Measurements from ENCODE around the gene GNAZ. TPM values are rescaled to one million over a fixed set of nuclear protein-coding genes. Genes with fewer than 3 reads are reported as not detected.
A peak's percentile ranks its signal among the peaks of the same experiment; 100 is the strongest.

The GNAZ gene
- total RNA-seq, 1 experiment from 2014 or later: 1.2 TPM

DNA sequence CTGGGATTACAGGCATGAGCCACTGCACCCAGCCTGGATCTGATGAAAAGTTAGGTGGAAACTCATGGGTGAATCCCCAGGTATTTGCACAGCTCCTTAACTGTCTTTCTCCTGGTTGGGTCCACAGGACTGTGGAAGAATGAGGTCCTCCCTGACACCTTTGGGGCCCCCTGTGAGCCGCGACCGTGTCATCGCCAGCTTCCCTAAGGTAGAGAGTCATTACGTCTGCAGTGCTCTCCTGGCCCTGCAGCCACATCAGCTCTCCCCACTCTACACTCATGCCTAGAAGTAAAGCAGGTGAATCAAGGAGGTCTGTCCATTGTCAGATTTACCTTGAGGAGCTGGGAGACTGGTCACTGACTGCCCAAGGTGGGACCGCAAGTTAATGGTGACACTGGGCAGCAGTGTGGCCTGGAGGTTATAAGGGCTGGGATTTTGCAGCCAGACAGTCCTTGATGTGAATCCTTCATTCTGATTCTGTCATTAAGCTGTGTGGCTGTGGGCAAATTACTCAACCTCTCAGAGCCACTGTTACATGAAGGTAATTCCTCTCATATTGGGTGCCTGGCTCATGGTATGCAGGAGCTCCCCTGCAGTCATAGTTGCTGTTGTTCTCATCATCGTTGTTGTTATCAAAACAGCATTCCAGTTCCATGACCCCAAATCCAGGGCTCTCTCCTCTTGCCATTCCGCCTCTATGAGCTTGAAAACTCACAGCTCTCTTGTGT is 76.3 kb downstream of the GNAZ start:
- Histone ChIP-seq H3K36me3 (ENCODE audit: low read depth) (no peaks in the 10 kb centered on the region), H3K9me2 (ENCODE audit: insufficient read depth) (no peaks in the 10 kb centered on the region), H3K27ac (no peak overlapping the region), H4K20me1 (ENCODE audit: insufficient read depth) (no peaks in the 10 kb centered on the region), H3K4me3 (no peak overlapping the region), H3K79me2 (ENCODE audit: low read depth) (no peaks in the 10 kb centered on the region), H2AFZ (no peak overlapping the region), H3K4me1 (replicated peaks; ENCODE audit: insufficient read depth) (peaks cover 24% of the 10 kb centered on the region), H3K4me2 (no peak overlapping the region), H3K9me3 (ENCODE audit: insufficient read depth, low read depth) (no peaks in the 10 kb centered on the region), H3K27me3 (ENCODE audit: insufficient read depth, low read depth) (no peaks in the 10 kb centered on the region), H3F3A (ENCODE audit: insufficient read depth, low read depth) (peaks cover 17% of the 10 kb centered on the region; the same call in 1 of the 2 replicates)
- ChIA-PET CTCF (interaction anchor here (0.8 kb wide), 1 partner anchor 748 kb away, joined by 4 read pairs; the partner anchor contains the start of gene MIF), POLR2A (ENCODE audit: unreplicated experiment) (interaction anchor here (0.6 kb wide), 1 partner anchor 96 kb away, joined by 4 read pairs; no protein-coding TSS in a partner anchor)
- TF ChIP-seq, protein P1, sequence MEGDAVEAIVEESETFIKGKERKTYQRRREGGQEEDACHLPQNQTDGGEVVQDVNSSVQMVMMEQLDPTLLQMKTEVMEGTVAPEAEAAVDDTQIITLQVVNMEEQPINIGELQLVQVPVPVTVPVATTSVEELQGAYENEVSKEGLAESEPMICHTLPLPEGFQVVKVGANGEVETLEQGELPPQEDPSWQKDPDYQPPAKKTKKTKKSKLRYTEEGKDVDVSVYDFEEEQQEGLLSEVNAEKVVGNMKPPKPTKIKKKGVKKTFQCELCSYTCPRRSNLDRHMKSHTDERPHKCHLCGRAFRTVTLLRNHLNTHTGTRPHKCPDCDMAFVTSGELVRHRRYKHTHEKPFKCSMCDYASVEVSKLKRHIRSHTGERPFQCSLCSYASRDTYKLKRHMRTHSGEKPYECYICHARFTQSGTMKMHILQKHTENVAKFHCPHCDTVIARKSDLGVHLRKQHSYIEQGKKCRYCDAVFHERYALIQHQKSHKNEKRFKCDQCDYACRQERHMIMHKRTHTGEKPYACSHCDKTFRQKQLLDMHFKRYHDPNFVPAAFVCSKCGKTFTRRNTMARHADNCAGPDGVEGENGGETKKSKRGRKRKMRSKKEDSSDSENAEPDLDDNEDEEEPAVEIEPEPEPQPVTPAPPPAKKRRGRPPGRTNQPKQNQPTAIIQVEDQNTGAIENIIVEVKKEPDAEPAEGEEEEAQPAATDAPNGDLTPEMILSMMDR (conservative IDR thresholded peaks at IDR 0.05): no peak
- no peak for TF ChIP-seq EZH2 (IDR thresholded peaks at IDR 0.05; ENCODE audit: low read depth)
- no peak for DNase-seq
- intact Hi-C loops (cut with micrococcal nuclease; ENCODE audit: unreplicated experiment): no loop called here
- no TSS peak for BruUV-seq (replicated peaks)

DNA sequence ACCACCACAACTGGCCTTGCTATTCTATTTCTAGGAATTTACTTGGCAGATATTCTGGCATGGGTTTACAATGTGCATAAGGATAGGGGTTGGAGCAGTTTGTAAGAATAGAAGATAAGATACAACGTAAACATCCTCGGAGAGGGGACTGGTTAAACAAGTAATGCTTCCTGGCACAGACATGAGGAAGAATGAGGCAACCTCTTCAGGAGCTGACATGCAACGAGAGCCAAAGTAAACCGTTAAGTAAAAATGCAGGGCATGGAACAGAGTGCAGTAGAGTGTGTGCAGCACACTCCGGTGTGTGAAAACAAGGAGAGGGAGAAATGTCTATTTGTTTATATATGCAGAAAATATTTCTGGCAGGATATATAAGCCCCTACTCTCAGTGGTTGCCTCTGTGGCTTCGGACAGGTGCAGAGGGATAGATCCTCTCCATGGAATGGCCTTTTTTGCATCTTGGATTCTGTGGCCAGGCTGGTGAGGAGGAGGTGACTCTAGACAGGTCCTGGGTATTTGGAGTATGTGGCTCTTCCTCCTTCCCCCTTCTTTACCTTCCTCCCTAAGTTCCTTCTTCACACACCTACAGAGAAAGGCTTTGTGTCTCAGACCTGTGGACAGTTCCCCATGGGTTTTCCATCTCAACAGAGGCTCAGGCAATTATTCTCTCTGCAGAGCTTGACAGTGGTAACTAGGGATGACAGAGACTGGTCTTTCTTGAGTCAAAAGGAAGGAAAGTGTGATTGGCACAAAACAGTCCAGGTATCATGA is 77.5 kb downstream of the GNAZ start:
- no peak for TF ChIP-seq EZH2 (IDR thresholded peaks at IDR 0.05; ENCODE audit: low read depth)
- TF ChIP-seq, protein P1 (conservative IDR thresholded peaks at IDR 0.05): no peak
- no peaks in the 10 kb centered on the region for H4K20me1 ChIP-seq (ENCODE audit: insufficient read depth)
- no TSS peak for BruUV-seq (replicated peaks)
- H3K27ac ChIP-seq: no peak overlapping the region
- no peaks in the 10 kb centered on the region for H3K79me2 ChIP-seq (ENCODE audit: low read depth)
- intact Hi-C loops (cut with micrococcal nuclease; ENCODE audit: unreplicated experiment): no loop called here
- no peaks in the 10 kb centered on the region for H3K9me3 ChIP-seq (ENCODE audit: insufficient read depth, low read depth)
- H3K4me1 ChIP-seq (replicated peaks; ENCODE audit: insufficient read depth): peaks cover 27% of the 10 kb centered on the region
- H3K4me2 ChIP-seq: no peak overlapping the region
- DNase-seq: peak; percentile 22 to 72
- no peaks in the 10 kb centered on the region for H3K9me2 ChIP-seq (ENCODE audit: insufficient read depth)
- no peaks in the 10 kb centered on the region for H3K36me3 ChIP-seq (ENCODE audit: low read depth)
- peaks cover 17% of the 10 kb centered on the region; the same call in 1 of the 2 replicates for H3F3A ChIP-seq (ENCODE audit: insufficient read depth, low read depth)
- no peak overlapping the region for H3K4me3 ChIP-seq
- no peaks in the 10 kb centered on the region for H3K27me3 ChIP-seq (ENCODE audit: insufficient read depth, low read depth)
- ChIA-PET CTCF (no interaction called here), POLR2A (ENCODE audit: unreplicated experiment) (no interaction called here)
- no peak overlapping the region for H2AFZ ChIP-seq

DNA sequence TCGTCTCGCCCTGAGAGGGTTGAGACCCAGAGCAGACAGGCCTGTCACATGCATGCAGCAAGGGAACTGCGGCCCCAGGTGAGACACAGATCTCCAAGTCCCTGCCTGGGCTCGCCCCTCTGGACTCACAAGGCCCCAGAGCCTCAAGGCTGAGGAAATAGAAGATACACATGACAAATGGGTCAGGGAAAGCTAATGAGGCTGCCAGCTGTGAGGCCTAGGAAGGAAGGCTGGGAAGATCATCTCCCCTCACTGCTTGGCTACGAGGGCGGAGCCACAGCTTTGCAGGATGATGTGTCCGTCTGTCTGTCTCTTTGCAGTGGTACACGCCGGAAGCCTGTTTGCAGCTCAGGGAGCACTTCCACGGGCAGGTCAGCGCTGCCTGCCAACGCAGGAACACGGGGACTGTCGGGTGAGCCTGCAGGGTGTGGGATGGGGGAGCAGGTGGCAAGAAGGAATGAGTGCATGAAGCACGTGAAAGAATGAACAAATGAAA is 79.5 kb downstream of the GNAZ start:
- CTCF ChIA-PET: no interaction called here
- H3K4me1 ChIP-seq (replicated peaks; ENCODE audit: insufficient read depth): peaks cover 23% of the 10 kb centered on the region
- POLR2A ChIA-PET (ENCODE audit: unreplicated experiment): no interaction called here

More for the DNA sequence above, 79.5 kb downstream of the GNAZ start:
- no peaks in the 10 kb centered on the region for H3K27me3 ChIP-seq (ENCODE audit: insufficient read depth, low read depth)
- H3K9me3 ChIP-seq (ENCODE audit: insufficient read depth, low read depth): no peaks in the 10 kb centered on the region
- no peaks in the 10 kb centered on the region for H3K79me2 ChIP-seq (ENCODE audit: low read depth)
- intact Hi-C loops (cut with micrococcal nuclease; ENCODE audit: unreplicated experiment): no loop called here
- no peaks in the 10 kb centered on the region for H3K9me2 ChIP-seq (ENCODE audit: insufficient read depth)
- H2AFZ ChIP-seq: no peak overlapping the region
- no peak overlapping the region for H3K4me2 ChIP-seq
- H4K20me1 ChIP-seq (ENCODE audit: insufficient read depth): no peaks in the 10 kb centered on the region
- no peaks in the 10 kb centered on the region for H3K36me3 ChIP-seq (ENCODE audit: low read depth)
- no peak overlapping the region for H3K27ac ChIP-seq
- no TSS peak for BruUV-seq (replicated peaks)
- H3F3A ChIP-seq (ENCODE audit: insufficient read depth, low read depth): peaks cover 14% of the 10 kb centered on the region; the same call in 1 of the 2 replicates
- no peak overlapping the region for H3K4me3 ChIP-seq
- DNase-seq: no peak
- TF ChIP-seq EZH2 (IDR thresholded peaks at IDR 0.05; ENCODE audit: low read depth): no peak
- TF ChIP-seq, protein P1 (conservative IDR thresholded peaks at IDR 0.05): no peak
